Esophagus squamous epithelium (tissue), 5 donors: ENCODE data around the gene ALG9. TPM values are rescaled to one million over a fixed set of nuclear protein-coding genes. Genes with fewer than 3 reads are reported as not detected.

Experiments
- DNase-seq: peaks from one replicate; lab custom pipeline; 2025; lab: John Stamatoyannopoulos, UW
- H3K27ac ChIP-seq, 4 donors: fragments of 200-600 bp; sonication (generic); one replicate each; pipeline ENCODE4 v1.5.1; 2016 to 2019; ENCODE audit warnings: mild to moderate bottlenecking in 1 of 4
- H3K27me3 ChIP-seq, 4 donors: fragments of 200-600 bp; sonication (generic); 1 replicate in 3 of 4; 2 replicates in 1 of 4; pipeline versions ENCODE4 v1.5.1 to v1.6.0; 2017 to 2021; ENCODE audit warnings: antibody characterized with exemption in 1 of 4
- H3K36me3 ChIP-seq, 3 donors: fragments of 200-600 bp; sonication (generic); one replicate each; pipeline ENCODE4 v1.5.1; 2016 to 2019
- H3K4me1 ChIP-seq, 3 donors: fragments of 200-600 bp; sonication (generic); one replicate each; pipeline ENCODE4 v1.5.1; 2017 to 2019
- H3K4me3 ChIP-seq, 4 donors: fragments of 200-600 bp; sonication (generic); 1 replicate in 3 of 4; 2 replicates in 1 of 4; pipeline ENCODE4 v1.5.1; 2016 to 2019; ENCODE audit warnings: mild to moderate bottlenecking in 2 of 4, moderate library complexity in 1 of 4
- H3K9me3 ChIP-seq, 3 donors: fragments of 200-600 bp; sonication (generic); one replicate each; pipeline ENCODE4 v1.5.1; 2016 to 2019
- POLR2A ChIP-seq, 4 donors: fragments of 450-650 bp; IDR thresholded peaks; one replicate each; pipeline ENCODE4 v1.6.1; 2017; ENCODE audit warnings: antibody characterized with exemption in 4 of 4, mild to moderate bottlenecking in 4 of 4, moderate library complexity in 3 of 4
- WGBS, 2 donors: methylation state at CpG; one replicate each; pipeline ENCODE4 v1.1.5; 2018; 5-methylcytosine and 5-hydroxymethylcytosine counted together
- intact Hi-C: fragments of 100-400 bp; cut with DNase I; formaldehyde crosslinking; loops from one replicate; pipeline ENCODE4 v1.15.0; 2022
- total RNA-seq, 4 donors: library from RNA; depleted of rRNA; stranded (reverse); fragments of >200 nt; gene quantifications; one replicate each; pipeline ENCODE4 v1.1.0, GENCODE V29; 2016
- TF ChIP-seq, protein P1 (sequence below), 6 experiments: fragments of 450-650 bp in 4 of 6; fragments of 200-600 bp in 2 of 6; sonication (generic) in 2 of 6; IDR thresholded peaks; one replicate each; pipeline ENCODE4 v1.5.1; 2016 to 2019; ENCODE audit warnings: antibody characterized with exemption in 6 of 6, mild to moderate bottlenecking in 4 of 6, moderate library complexity in 4 of 6
- donor health status: DM: yes; HTN: yes; CAD: no.

ALG9 gene
- total RNA-seq, 4 donors from 2014 or later, result 18.7 to 29.4 (median 21.8) TPM

DNA sequence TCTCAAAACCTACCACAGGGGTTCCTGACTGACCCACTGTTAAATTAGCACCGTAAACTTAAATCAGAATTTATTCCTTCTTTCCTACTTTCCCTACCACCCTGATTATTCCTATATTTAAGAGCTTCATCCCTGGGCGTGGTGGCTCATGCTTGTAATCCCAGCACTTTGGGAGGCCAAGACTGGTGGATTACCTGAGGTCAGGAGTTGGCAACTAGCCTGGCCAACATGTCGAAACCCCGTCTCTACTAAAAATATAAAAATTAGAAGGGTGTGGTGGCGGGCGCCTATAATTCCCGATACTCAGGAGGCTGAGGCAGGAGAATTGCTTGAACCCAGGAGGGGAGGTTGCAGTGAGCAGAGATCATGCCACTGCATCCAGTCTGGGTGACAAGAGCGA, 20.3 kb downstream of the ALG9 start:
- no peak for DNase-seq
- intact Hi-C loops, result no loop called here
- Histone ChIP-seq H3K27me3 (no peaks in the 10 kb centered on the region), H3K27ac (no peak overlapping the region), H3K4me3 (no peak overlapping the region), H3K9me3 (no peaks in the 10 kb centered on the region), H3K4me1 (peaks cover 0 to 7% (median 0%) of the 10 kb centered on the region in 3 donors), H3K36me3 (peaks cover 0 to 99% (median 8%) of the 10 kb centered on the region in 3 donors)
- WGBS, 2 donors, result 68% methylated on average over 8 of the region's 8 CpGs
- TF ChIP-seq, protein P1, sequence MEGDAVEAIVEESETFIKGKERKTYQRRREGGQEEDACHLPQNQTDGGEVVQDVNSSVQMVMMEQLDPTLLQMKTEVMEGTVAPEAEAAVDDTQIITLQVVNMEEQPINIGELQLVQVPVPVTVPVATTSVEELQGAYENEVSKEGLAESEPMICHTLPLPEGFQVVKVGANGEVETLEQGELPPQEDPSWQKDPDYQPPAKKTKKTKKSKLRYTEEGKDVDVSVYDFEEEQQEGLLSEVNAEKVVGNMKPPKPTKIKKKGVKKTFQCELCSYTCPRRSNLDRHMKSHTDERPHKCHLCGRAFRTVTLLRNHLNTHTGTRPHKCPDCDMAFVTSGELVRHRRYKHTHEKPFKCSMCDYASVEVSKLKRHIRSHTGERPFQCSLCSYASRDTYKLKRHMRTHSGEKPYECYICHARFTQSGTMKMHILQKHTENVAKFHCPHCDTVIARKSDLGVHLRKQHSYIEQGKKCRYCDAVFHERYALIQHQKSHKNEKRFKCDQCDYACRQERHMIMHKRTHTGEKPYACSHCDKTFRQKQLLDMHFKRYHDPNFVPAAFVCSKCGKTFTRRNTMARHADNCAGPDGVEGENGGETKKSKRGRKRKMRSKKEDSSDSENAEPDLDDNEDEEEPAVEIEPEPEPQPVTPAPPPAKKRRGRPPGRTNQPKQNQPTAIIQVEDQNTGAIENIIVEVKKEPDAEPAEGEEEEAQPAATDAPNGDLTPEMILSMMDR (IDR thresholded peaks at IDR 0.05), result no peak
- no peak for TF ChIP-seq POLR2A (IDR thresholded peaks at IDR 0.05)

DNA sequence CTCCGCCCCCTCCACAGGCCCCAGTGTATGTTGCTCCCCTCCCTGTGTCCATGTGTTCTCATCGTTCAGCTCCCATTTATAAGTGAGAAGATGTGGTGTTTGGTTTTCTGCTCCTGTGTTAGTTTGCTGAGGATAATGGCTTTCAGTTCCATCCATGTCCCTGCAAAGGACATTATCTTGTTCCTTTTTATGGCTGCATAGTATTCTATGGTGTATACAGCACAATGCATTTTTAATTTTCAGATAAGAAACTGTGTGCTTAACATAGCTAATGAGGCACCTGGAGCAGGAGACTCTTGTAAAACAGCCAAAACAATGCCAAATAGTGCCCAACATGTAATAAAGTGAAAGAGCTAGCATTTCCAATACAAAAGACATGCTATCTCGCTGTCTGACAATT, 21.8 kb downstream of the ALG9 start:
- no peak overlapping the region for H3K27ac ChIP-seq
- H3K36me3 ChIP-seq, result peaks cover 0 to 99% (median 4%) of the 10 kb centered on the region in 3 donors
- no peaks in the 10 kb centered on the region for H3K9me3 ChIP-seq
- no peaks in the 10 kb centered on the region for H3K27me3 ChIP-seq
- H3K4me3 ChIP-seq, result no peak overlapping the region
- H3K4me1 ChIP-seq, result peaks cover 0 to 7% (median 0%) of the 10 kb centered on the region in 3 donors
- WGBS, 2 donors, result 97 to 98% methylated on average over 3 of the region's 3 CpGs
- intact Hi-C loops, result no loop called here
- TF ChIP-seq POLR2A (IDR thresholded peaks at IDR 0.05), result no peak
- DNase-seq, result no peak

DNA sequence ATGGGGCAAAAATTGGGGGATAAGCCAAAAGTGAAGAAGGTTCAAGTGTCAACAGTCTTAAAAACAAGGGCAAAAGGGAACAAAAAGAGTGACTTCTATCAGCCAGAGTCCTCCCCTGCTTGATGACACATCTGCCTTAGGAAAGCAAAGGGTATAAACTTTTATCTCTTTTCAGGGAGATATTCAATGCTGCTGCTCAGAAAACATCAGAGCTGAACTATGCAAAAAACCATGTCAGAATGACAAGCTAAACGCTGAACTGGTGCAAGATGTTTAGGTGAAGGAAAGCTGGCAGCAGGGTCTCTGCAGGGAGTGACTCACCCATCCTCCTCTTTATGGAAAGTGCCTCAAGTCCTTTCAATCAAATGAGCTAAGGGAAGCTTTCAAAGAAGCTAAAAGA, 24.7 kb downstream of the ALG9 start:
- Histone ChIP-seq H3K36me3 (peaks cover 0 to 94% (median 0%) of the 10 kb centered on the region in 3 donors), H3K4me1 (peaks cover 0 to 7% (median 0%) of the 10 kb centered on the region in 3 donors), H3K9me3 (no peaks in the 10 kb centered on the region), H3K27ac (no peak overlapping the region), H3K4me3 (no peak overlapping the region), H3K27me3 (no peaks in the 10 kb centered on the region)
- intact Hi-C loops, result no loop called here
- TF ChIP-seq, protein P1 (IDR thresholded peaks at IDR 0.05), result no peak
- no peak for TF ChIP-seq POLR2A (IDR thresholded peaks at IDR 0.05)
- WGBS, 2 donors, result 11 to 21% methylated on average over 1 of the region's 1 CpG
- no peak for DNase-seq

DNA sequence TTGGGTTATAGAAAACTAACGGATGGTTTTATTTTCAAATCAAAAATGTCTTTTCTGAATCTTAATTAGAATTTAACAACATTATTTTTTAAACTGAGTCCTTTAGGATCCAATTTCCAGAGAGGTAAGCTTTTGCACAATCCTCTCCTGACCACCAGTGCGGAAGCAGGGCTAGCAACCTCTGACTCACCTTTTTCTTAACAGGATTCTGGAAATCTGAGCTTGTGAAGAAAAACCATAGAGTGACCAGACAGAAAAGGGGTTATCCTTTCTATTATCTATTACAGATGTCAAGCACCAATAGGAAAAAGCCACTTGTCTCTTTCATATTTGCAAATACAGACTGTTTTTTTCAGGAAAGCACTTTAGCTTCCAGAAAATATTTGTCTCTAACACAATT, 25.3 kb downstream of the ALG9 start:
- H3K9me3 ChIP-seq, result no peaks in the 10 kb centered on the region
- H3K4me3 ChIP-seq, result no peak overlapping the region
- H3K36me3 ChIP-seq, result peaks cover 0 to 88% (median 0%) of the 10 kb centered on the region in 3 donors
- H3K4me1 ChIP-seq, result peaks cover 0 to 5% (median 0%) of the 10 kb centered on the region in 3 donors
- no peaks in the 10 kb centered on the region for H3K27me3 ChIP-seq
- H3K27ac ChIP-seq, result no peak overlapping the region
- TF ChIP-seq, protein P1 (IDR thresholded peaks at IDR 0.05), result no peak
- TF ChIP-seq POLR2A (IDR thresholded peaks at IDR 0.05), result no peak
- no peak for DNase-seq
- WGBS, 2 donors, result 80 to 87% methylated on average over 2 of the region's 2 CpGs
- intact Hi-C loops, result no loop called here

DNA sequence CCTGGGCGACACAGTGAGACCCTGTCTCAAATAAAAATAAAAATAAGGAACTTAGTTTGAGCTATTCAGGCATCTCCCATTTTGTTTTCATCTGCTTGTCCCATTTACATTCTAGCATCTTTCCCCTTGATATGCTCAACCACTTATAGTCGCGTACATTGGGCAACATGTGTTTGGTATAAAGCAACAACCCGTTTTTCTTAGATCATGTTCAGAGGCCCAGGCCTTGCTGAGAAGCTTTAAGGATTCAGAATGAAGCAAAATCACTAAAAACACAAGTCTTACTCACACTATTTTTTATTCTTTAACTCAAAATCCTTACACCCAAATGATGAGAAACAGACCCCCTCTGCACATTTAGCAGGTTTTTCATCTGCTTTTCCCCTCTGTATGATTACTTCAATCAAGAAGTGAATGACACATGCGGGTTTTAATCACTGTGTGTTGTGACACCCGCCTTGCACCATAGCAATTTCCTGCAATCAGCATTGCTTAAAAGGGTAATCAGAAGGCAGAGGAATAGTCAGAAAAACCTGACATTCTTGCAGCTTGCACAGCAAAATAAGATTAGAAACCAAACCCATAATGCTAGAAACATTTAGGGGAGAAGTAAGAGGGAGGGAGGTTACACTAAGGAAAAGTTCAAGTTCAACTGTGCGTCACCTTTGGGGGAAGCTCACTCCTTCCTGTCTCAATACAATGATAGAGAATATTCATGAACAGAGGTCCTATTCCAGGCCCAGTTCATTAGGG, 25.9 kb downstream of the ALG9 start:
- H3K27ac ChIP-seq, result no peak overlapping the region
- H3K9me3 ChIP-seq, result no peaks in the 10 kb centered on the region
- no peaks in the 10 kb centered on the region for H3K27me3 ChIP-seq
- DNase-seq, result no peak
- peaks cover 0 to 84% (median 0%) of the 10 kb centered on the region in 3 donors for H3K36me3 ChIP-seq
- WGBS, 2 donors, result 77 to 84% methylated on average over 7 of the region's 7 CpGs
- H3K4me3 ChIP-seq, result no peak overlapping the region
- peaks cover 0 to 4% (median 0%) of the 10 kb centered on the region in 3 donors for H3K4me1 ChIP-seq
- intact Hi-C loops, result no loop called here
- TF ChIP-seq, protein P1 (IDR thresholded peaks at IDR 0.05), result no peak
- no peak for TF ChIP-seq POLR2A (IDR thresholded peaks at IDR 0.05)
